Suprapubic skin (tissue), 3 donors: ENCODE data around the gene OR5A2.

Experiments
- CTCF ChIP-seq, 2 donors: fragments of 200-600 bp in 1 of 2; fragments of 450-650 bp in 1 of 2; sonication (generic) in 1 of 2; IDR thresholded peaks; one replicate each; pipeline ENCODE4 v1.5.1; 2016 to 2019; ENCODE audit warnings: antibody characterized with exemption in 2 of 2, mild to moderate bottlenecking in 1 of 2, moderate library complexity in 1 of 2
- POLR2AphosphoS5 ChIP-seq, 3 donors: sonication (generic); formaldehyde crosslinking; IDR thresholded peaks; one replicate each; pipeline ENCODE4 v1.6.1; 2017; ENCODE audit warnings: antibody characterized with exemption in 3 of 3

GRCh38 chr11:59437770-59438169, 11.6 kb upstream of the OR5A2 start:
- no peak for TF ChIP-seq CTCF (IDR thresholded peaks at IDR 0.05)
- no peak for TF ChIP-seq POLR2AphosphoS5 (IDR thresholded peaks at IDR 0.05)
